Measurements from ENCODE around the gene MYO7A. TPM values are rescaled to one million over a fixed set of nuclear protein-coding genes. Genes with fewer than 3 reads are reported as not detected.

Gene MYO7A
- total RNA-seq, 1 donor from 2014 or later: 6.3 TPM

DNA sequence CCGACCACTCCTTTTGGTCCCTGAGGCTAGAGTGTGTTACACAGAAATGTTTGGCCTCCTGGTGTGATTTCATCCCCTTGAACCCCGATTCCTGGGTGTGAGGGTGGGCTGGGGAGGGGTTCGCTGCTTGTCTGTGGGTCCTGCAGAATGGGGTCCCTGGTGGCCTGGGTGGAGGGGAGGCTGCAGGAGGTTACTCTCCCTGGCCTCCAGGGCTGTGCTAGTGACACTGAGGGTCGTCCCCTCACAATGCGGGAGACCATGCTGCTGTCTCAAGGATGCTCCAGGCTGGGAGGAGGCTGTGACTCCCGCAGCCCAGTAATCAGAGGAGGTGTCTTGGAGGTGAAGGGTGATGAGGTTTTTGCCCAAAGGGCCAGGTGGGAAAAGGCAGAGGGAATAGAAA, 42.4 kb upstream of the MYO7A start:
- no peak overlapping the region for H3K9ac ChIP-seq (ENCODE audit: low read depth in 1 of 3, low read length in 3 of 3)
- peaks cover 14 to 17% (median 15%) of the 10 kb centered on the region in 3 donors for H3K4me1 ChIP-seq (ENCODE audit: control insufficient read depth in 3 of 3, insufficient read depth in 3 of 3, low read length in 3 of 3)
- H3K9me3 ChIP-seq (ENCODE audit: control insufficient read depth in 3 of 3, low read length in 3 of 3): no peaks in the 10 kb centered on the region
- H3K4me3 ChIP-seq (ENCODE audit: low read length in 3 of 3): no peak overlapping the region
- no peak overlapping the region for H3K27ac ChIP-seq (ENCODE audit: low read depth, low read length)
- H3K36me3 ChIP-seq (ENCODE audit: control insufficient read depth in 3 of 3, insufficient read depth in 3 of 3, low read length in 3 of 3): no peaks in the 10 kb centered on the region
- no peaks in the 10 kb centered on the region for H3K27me3 ChIP-seq (ENCODE audit: control insufficient read depth in 3 of 3, insufficient read depth in 3 of 3, low read length in 3 of 3)

DNA sequence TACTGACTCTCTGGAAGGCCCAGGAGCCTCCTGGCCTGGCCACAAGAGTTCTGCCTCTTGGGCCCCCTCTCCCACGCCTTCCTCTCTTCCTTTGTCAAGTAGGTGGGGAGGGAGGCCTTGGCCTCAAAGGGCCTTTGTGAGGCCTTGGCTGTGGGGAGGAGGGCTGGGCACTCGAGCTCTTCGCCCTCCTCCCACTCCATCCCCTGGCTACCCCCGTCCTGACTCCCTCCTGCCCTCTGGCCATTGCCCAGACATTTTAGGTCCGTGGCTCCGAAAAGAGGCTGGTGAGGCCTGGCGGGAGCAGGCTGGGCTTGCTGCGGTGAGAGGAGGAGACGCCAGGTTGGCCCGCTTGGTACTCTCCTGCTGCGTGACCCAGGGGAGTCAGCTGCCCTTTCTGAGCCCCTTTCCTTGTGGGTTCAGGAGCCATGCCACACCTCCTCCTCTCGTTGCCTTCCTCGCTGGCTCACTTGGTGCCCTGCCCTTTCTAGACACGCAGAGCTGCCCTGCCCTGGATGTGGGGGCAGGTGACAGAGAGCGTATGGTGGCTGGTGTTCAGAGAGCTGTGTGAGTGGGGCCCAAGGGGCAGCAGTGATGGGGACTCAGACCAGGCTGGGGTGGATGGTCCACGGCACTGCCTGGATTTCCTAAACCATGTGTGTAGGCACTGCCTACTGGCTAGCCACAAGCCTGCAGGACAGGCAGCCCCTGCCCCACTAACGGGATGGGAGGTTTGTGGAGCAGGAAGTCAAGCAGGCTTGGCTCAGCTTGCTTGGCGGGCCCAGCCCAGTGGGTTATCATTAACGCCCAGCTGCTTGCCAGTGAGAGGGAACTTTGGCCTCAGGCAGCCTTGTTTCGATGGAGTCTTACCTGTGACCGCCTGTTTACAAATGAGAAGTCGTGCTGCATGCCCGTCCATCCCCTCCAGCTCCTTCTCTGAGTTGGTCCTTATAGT, 41.2 kb upstream of the MYO7A start:
- Histone ChIP-seq H3K4me3 (ENCODE audit: low read length in 3 of 3) (no peak overlapping the region), H3K9ac (ENCODE audit: low read depth in 1 of 3, low read length in 3 of 3) (no peak overlapping the region), H3K27me3 (ENCODE audit: control insufficient read depth in 3 of 3, insufficient read depth in 3 of 3, low read length in 3 of 3) (no peaks in the 10 kb centered on the region), H3K36me3 (ENCODE audit: control insufficient read depth in 3 of 3, insufficient read depth in 3 of 3, low read length in 3 of 3) (no peaks in the 10 kb centered on the region), H3K27ac (ENCODE audit: low read depth, low read length) (no peak overlapping the region), H3K4me1 (ENCODE audit: control insufficient read depth in 3 of 3, insufficient read depth in 3 of 3, low read length in 3 of 3) (peaks cover 14 to 25% (median 15%) of the 10 kb centered on the region in 3 donors), H3K9me3 (ENCODE audit: control insufficient read depth in 3 of 3, low read length in 3 of 3) (no peaks in the 10 kb centered on the region)

DNA sequence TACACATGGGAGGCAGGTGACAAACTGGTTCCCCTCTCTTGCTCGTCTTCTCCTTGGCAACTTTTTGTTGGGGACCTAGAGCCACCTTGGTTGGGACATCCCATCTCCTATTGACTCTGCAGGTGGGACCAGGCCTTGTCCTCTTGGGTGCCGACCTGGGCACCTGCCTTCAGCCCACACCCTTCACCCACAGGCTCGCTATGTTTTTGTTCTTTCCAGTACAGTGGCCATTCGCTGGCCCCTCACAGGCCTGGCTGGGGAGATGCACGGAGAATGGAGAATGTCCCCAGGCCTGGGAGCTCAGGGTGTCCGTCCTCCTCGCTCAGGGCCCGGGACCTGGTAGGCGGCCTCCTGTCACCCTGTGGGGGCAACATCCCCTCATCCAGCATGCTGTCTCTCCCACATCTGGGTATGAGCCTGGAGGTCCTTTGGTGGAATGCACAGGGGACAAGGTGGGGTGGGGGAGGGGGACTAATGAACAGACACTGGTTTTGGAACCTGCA, 40.3 kb upstream of the MYO7A start:
- Histone ChIP-seq H3K27ac (ENCODE audit: low read depth, low read length) (no peak overlapping the region), H3K4me1 (ENCODE audit: control insufficient read depth in 3 of 3, insufficient read depth in 3 of 3, low read length in 3 of 3) (peaks cover 5 to 15% (median 8%) of the 10 kb centered on the region in 3 donors), H3K9me3 (ENCODE audit: control insufficient read depth in 3 of 3, low read length in 3 of 3) (no peaks in the 10 kb centered on the region), H3K4me3 (ENCODE audit: low read length in 3 of 3) (no peak overlapping the region), H3K27me3 (ENCODE audit: control insufficient read depth in 3 of 3, insufficient read depth in 3 of 3, low read length in 3 of 3) (no peaks in the 10 kb centered on the region), H3K36me3 (ENCODE audit: control insufficient read depth in 3 of 3, insufficient read depth in 3 of 3, low read length in 3 of 3) (no peaks in the 10 kb centered on the region), H3K9ac (ENCODE audit: low read depth in 1 of 3, low read length in 3 of 3) (no peak overlapping the region)

GRCh38 chr11:77088236-77089003, 39.6 kb upstream of the MYO7A start:
- Histone ChIP-seq H3K4me3 (ENCODE audit: low read length in 3 of 3) (no peak overlapping the region), H3K4me1 (ENCODE audit: control insufficient read depth in 3 of 3, insufficient read depth in 3 of 3, low read length in 3 of 3) (peaks cover 0 to 8% (median 3%) of the 10 kb centered on the region in 3 donors), H3K9me3 (ENCODE audit: control insufficient read depth in 3 of 3, low read length in 3 of 3) (no peaks in the 10 kb centered on the region), H3K27ac (ENCODE audit: low read depth, low read length) (no peak overlapping the region), H3K27me3 (ENCODE audit: control insufficient read depth in 3 of 3, insufficient read depth in 3 of 3, low read length in 3 of 3) (no peaks in the 10 kb centered on the region), H3K36me3 (ENCODE audit: control insufficient read depth in 3 of 3, insufficient read depth in 3 of 3, low read length in 3 of 3) (no peaks in the 10 kb centered on the region), H3K9ac (ENCODE audit: low read depth in 1 of 3, low read length in 3 of 3) (no peak overlapping the region)

GRCh38 chr11:77089004-77089545, 39.0 kb upstream of the MYO7A start:
- Histone ChIP-seq H3K27me3 (ENCODE audit: control insufficient read depth in 3 of 3, insufficient read depth in 3 of 3, low read length in 3 of 3) (no peaks in the 10 kb centered on the region), H3K9me3 (ENCODE audit: control insufficient read depth in 3 of 3, low read length in 3 of 3) (no peaks in the 10 kb centered on the region), H3K27ac (ENCODE audit: low read depth, low read length) (no peak overlapping the region), H3K4me3 (ENCODE audit: low read length in 3 of 3) (no peak overlapping the region), H3K4me1 (ENCODE audit: control insufficient read depth in 3 of 3, insufficient read depth in 3 of 3, low read length in 3 of 3) (peaks cover 0 to 8% (median 6%) of the 10 kb centered on the region in 3 donors), H3K9ac (ENCODE audit: low read depth in 1 of 3, low read length in 3 of 3) (no peak overlapping the region), H3K36me3 (ENCODE audit: control insufficient read depth in 3 of 3, insufficient read depth in 3 of 3, low read length in 3 of 3) (no peaks in the 10 kb centered on the region)

DNA sequence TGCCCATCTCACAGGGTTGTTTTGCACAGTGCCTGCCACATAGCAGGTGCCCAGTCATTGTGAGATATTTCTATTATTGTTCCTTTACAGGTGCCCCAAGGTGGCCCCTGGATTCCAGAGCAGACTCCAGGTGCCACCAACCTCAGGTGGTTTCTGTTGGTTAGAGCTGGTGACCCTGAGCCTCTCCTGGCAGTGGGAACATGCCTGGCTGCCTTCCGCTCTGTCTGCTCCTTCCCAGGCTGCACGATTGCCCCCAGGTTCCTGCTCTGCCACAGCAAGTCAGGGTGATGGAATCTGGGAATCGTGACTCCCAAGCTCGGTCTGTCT, 38.0 kb upstream of the MYO7A start:
- Histone ChIP-seq H3K9ac (ENCODE audit: low read depth in 1 of 3, low read length in 3 of 3) (no peak overlapping the region), H3K4me3 (ENCODE audit: low read length in 3 of 3) (no peak overlapping the region), H3K27ac (ENCODE audit: low read depth, low read length) (no peak overlapping the region), H3K9me3 (ENCODE audit: control insufficient read depth in 3 of 3, low read length in 3 of 3) (no peaks in the 10 kb centered on the region), H3K4me1 (ENCODE audit: control insufficient read depth in 3 of 3, insufficient read depth in 3 of 3, low read length in 3 of 3) (peaks cover 0 to 8% (median 6%) of the 10 kb centered on the region in 3 donors), H3K36me3 (ENCODE audit: control insufficient read depth in 3 of 3, insufficient read depth in 3 of 3, low read length in 3 of 3) (no peaks in the 10 kb centered on the region), H3K27me3 (ENCODE audit: control insufficient read depth in 3 of 3, insufficient read depth in 3 of 3, low read length in 3 of 3) (no peaks in the 10 kb centered on the region)

- no peaks in the 10 kb centered on the region for H3K27me3 ChIP-seq (ENCODE audit: control insufficient read depth in 3 of 3, insufficient read depth in 3 of 3, low read length in 3 of 3)
- H3K4me1 ChIP-seq (ENCODE audit: control insufficient read depth in 3 of 3, insufficient read depth in 3 of 3, low read length in 3 of 3): peaks cover 0 to 8% (median 6%) of the 10 kb centered on the region in 3 donors
- no peak overlapping the region for H3K27ac ChIP-seq (ENCODE audit: low read depth, low read length)
- H3K9me3 ChIP-seq (ENCODE audit: control insufficient read depth in 3 of 3, low read length in 3 of 3): no peaks in the 10 kb centered on the region
- H3K36me3 ChIP-seq (ENCODE audit: control insufficient read depth in 3 of 3, insufficient read depth in 3 of 3, low read length in 3 of 3): no peaks in the 10 kb centered on the region
- no peak overlapping the region for H3K9ac ChIP-seq (ENCODE audit: low read depth in 1 of 3, low read length in 3 of 3)
- H3K4me3 ChIP-seq (ENCODE audit: low read length in 3 of 3): no peak overlapping the region
These were observed 37.5 kb upstream of the MYO7A start for GRCh38 chr11:77090373-77091111.

GRCh38 chr11:77091146-77091940, 36.7 kb upstream of the MYO7A start:
- H3K9ac ChIP-seq (ENCODE audit: low read depth in 1 of 3, low read length in 3 of 3): no peak overlapping the region
- no peak overlapping the region for H3K4me3 ChIP-seq (ENCODE audit: low read length in 3 of 3)
- H3K4me1 ChIP-seq (ENCODE audit: control insufficient read depth in 3 of 3, insufficient read depth in 3 of 3, low read length in 3 of 3): peaks cover 0 to 8% (median 6%) of the 10 kb centered on the region in 3 donors
- H3K36me3 ChIP-seq (ENCODE audit: control insufficient read depth in 3 of 3, insufficient read depth in 3 of 3, low read length in 3 of 3): no peaks in the 10 kb centered on the region
- H3K9me3 ChIP-seq (ENCODE audit: control insufficient read depth in 3 of 3, low read length in 3 of 3): no peaks in the 10 kb centered on the region
- no peaks in the 10 kb centered on the region for H3K27me3 ChIP-seq (ENCODE audit: control insufficient read depth in 3 of 3, insufficient read depth in 3 of 3, low read length in 3 of 3)
- no peak overlapping the region for H3K27ac ChIP-seq (ENCODE audit: low read depth, low read length)

DNA sequence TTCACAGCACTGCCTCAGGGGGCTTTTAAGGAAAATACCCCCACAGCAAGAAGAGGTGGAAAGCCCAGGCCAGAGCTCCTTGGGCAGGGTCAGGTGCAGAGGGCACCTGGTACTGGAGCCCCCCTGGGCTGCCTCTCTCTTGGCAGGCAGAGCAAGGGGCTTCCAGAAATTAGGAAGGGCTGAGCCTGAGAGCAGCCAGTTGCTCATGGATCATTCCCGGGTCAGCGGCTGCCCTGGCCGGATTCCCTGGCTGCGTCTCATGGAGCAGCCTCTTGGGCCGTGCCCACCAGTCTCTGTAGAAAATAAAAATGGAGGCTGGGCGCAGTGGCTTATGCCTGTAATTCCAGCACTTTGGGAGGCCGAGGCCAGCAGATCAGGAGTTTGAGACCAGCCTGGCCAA, 35.7 kb upstream of the MYO7A start:
- Histone ChIP-seq H3K9me3 (ENCODE audit: control insufficient read depth in 3 of 3, low read length in 3 of 3) (no peaks in the 10 kb centered on the region), H3K4me3 (ENCODE audit: low read length in 3 of 3) (no peak overlapping the region), H3K27me3 (ENCODE audit: control insufficient read depth in 3 of 3, insufficient read depth in 3 of 3, low read length in 3 of 3) (no peaks in the 10 kb centered on the region), H3K36me3 (ENCODE audit: control insufficient read depth in 3 of 3, insufficient read depth in 3 of 3, low read length in 3 of 3) (no peaks in the 10 kb centered on the region), H3K9ac (ENCODE audit: low read depth in 1 of 3, low read length in 3 of 3) (no peak overlapping the region), H3K27ac (ENCODE audit: low read depth, low read length) (no peak overlapping the region), H3K4me1 (ENCODE audit: control insufficient read depth in 3 of 3, insufficient read depth in 3 of 3, low read length in 3 of 3) (peaks cover 0 to 8% (median 6%) of the 10 kb centered on the region in 3 donors)
